K562 (cell line): ENCODE results near the gene HAPLN2.

ENCODE experiments used
- ATF7 ChIP-seq: fragments of 450-650 bp; IDR thresholded peaks from 2 replicates; pipeline ENCODE4 v1.7.1; 2014; ENCODE audit warnings: mild to moderate bottlenecking, moderate library complexity
- CTCF ChIP-seq, 3 experiments: IDR thresholded peaks in 2 of 3; conservative IDR thresholded peaks in 1 of 3; 2 replicates each; pipeline ENCODE4 v1.5.1; 2011 to 2012; ENCODE audit warnings: low read length in 3 of 3, mild to moderate bottlenecking in 3 of 3, control low read depth in 2 of 3, improper control_type of control experiment in 1 of 3, inconsistent platforms in 1 of 3, low read depth in 1 of 3, mixed read lengths in 1 of 3, moderate library complexity in 1 of 3; ENCODE audit not compliant: insufficient read depth in 2 of 3
- DLX4 ChIP-seq: fragments of 250-450 bp; sonication (Bioruptor Pico); IDR thresholded peaks from 2 replicates; pipeline ENCODE4 v1.6.1; 2021; ENCODE audit warnings: mild to moderate bottlenecking
- E2F5 ChIP-seq: sonication (generic); formaldehyde crosslinking; IDR thresholded peaks from 2 replicates; pipeline ENCODE4 v1.8.0; 2022; ENCODE audit warnings: mild to moderate bottlenecking, missing genetic modification reagents
- ELF1 ChIP-seq: fragments of 200-800 bp; sonication (Bioruptor generic); IDR thresholded peaks from 2 replicates; pipeline ENCODE4 v1.6.1; 2016; ENCODE audit warnings: missing genetic modification characterization, missing compliant biosample characterization
- FOS ChIP-seq: IDR thresholded peaks from 3 replicates; pipeline ENCODE4 v1.6.1; 2011; ENCODE audit not compliant: insufficient read length; ENCODE audit errors: extremely low read depth
- HCFC1 ChIP-seq: IDR thresholded peaks from 2 replicates; pipeline ENCODE4 v1.6.1; 2012; ENCODE audit warnings: low read depth, low read length, improper control_type of control experiment
- KLF13 ChIP-seq: fragments of 450-650 bp; IDR thresholded peaks from 2 replicates; pipeline ENCODE4 v1.6.1; 2016; ENCODE audit warnings: missing genetic modification characterization, low read depth, mild to moderate bottlenecking, missing compliant biosample characterization, moderate library complexity, borderline replicate concordance
- POLR2A ChIP-seq: fragments of 450-650 bp; conservative IDR thresholded peaks from 2 replicates; pipeline ENCODE4 v1.6.1; 2016
- RAD21 ChIP-seq, 2 experiments: fragments of 250-450 bp in 1 of 2; fragments of 450-650 bp in 1 of 2; sonication (Bioruptor Pico) in 1 of 2; formaldehyde crosslinking in 1 of 2; IDR thresholded peaks in 1 of 2; conservative IDR thresholded peaks in 1 of 2; 2 replicates each; pipeline versions ENCODE4 v1.4.0 to v1.8.0; 2020 to 2022; ENCODE audit warnings: mild to moderate bottlenecking in 2 of 2, moderate library complexity in 1 of 2
- SPI1 ChIP-seq: IDR thresholded peaks from 2 replicates; pipeline ENCODE4 v1.6.1; 2011; ENCODE audit warnings: low read depth, low read length, control low read depth, borderline replicate concordance
- ZNF274 ChIP-seq: IDR thresholded peaks from 2 replicates; pipeline ENCODE4 v1.6.1; 2011; ENCODE audit warnings: low read depth, mild to moderate bottlenecking, low read length, moderate library complexity, borderline replicate concordance

GRCh38 chr1:156622581-156623297 is 3.5 kb downstream of the HAPLN2 start:
- TF ChIP-seq SPI1 (no peak), POLR2A (no peak), E2F5 (CRISPR knock-in tag) (no peak), CTCF (IDR thresholded peaks at IDR 0.05 in 2 of 3, conservative IDR thresholded peaks at IDR 0.05 in 1 of 3; ENCODE audit: insufficient read depth in 2 of 3, low read depth in 1 of 3, low read length in 3 of 3) (no peak), FOS (no peak), ZNF274 (no peak), RAD21 (CRISPR knock-in tag; conservative IDR thresholded peaks at IDR 0.05 in 1 of 2, IDR thresholded peaks at IDR 0.05 in 1 of 2) (no peak), DLX4 (no peak), KLF13 (tag) (no peak), ELF1 (no peak), HCFC1 (no peak), ATF7 (no peak)
